ENCODE results near the gene CCNL2.

- no peak for TF ChIP-seq EZH2 (IDR thresholded peaks at IDR 0.05; ENCODE audit: insufficient read depth, poor library complexity, severe bottlenecking)
- TF ChIP-seq EZH2phosphoT487 (IDR thresholded peaks at IDR 0.05; ENCODE audit: insufficient read depth, low read depth), result no peak
These were observed 60.9 kb downstream of the CCNL2 start for GRCh38 chr1:1338278-1338677.
